ENCODE results near the gene ZNF618. TPM values are rescaled to one million over a fixed set of nuclear protein-coding genes. Genes with fewer than 3 reads are reported as not detected.
A peak's percentile ranks its signal among the peaks of the same experiment; 100 is the strongest.

The ZNF618 gene
- total and polyA plus RNA-seq, 8 donors = 9.9 to 38.6 (median 34.9) TPM

DNA sequence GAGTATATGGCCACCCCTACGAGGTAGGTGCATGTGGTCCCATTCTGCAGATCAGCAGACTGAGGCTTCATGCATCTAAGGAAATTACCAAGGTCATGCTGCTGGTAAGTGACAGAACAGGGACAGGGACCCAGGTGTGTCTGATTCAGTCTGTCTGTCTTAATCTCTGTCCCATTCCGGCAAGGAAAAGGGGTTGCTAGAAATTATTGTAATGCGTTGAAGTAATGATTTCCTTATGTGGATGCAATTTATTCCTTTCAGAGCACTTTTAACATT is 125.2 kb downstream of the ZNF618 start:
- ATAC-seq (no peak), DNase-seq (no peak)
- H3K4me3 ChIP-seq = no peak overlapping the region
- H3K27ac ChIP-seq = no peak overlapping the region
- TF ChIP-seq, protein P1, sequence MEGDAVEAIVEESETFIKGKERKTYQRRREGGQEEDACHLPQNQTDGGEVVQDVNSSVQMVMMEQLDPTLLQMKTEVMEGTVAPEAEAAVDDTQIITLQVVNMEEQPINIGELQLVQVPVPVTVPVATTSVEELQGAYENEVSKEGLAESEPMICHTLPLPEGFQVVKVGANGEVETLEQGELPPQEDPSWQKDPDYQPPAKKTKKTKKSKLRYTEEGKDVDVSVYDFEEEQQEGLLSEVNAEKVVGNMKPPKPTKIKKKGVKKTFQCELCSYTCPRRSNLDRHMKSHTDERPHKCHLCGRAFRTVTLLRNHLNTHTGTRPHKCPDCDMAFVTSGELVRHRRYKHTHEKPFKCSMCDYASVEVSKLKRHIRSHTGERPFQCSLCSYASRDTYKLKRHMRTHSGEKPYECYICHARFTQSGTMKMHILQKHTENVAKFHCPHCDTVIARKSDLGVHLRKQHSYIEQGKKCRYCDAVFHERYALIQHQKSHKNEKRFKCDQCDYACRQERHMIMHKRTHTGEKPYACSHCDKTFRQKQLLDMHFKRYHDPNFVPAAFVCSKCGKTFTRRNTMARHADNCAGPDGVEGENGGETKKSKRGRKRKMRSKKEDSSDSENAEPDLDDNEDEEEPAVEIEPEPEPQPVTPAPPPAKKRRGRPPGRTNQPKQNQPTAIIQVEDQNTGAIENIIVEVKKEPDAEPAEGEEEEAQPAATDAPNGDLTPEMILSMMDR (IDR thresholded peaks at IDR 0.05) = no peak
- peaks cover 6 to 18% of the 10 kb centered on the region in 2 donors for H3K4me1 ChIP-seq
- no peaks in the 10 kb centered on the region for H3K9me3 ChIP-seq
- H3K27me3 ChIP-seq = no peaks in the 10 kb centered on the region
- no peaks in the 10 kb centered on the region for H3K36me3 ChIP-seq
- intact Hi-C loops (cut with DNase I) = no loop called here

DNA sequence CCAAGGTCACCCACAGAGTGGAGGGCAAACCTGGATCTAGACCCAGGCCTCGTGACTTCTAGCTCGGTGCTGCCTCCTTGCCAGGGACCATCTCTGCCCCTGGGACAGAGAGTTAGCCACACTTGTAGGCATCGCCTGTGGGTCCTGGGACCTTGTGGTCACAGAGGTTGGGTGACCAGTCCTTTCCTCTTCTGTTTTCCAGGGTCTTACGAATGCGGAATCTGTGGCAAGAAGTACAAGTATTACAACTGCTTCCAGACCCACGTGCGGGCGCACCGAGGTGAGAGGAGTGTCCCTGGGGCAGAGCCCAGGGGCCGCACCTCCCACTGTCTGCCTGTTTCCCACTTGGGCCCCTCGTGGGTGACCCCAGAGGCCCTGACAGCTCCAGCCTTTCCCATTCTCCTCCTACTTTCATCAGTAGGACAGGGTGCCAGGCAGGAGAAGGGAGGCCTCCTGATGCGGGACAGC is 125.7 kb downstream of the ZNF618 start:
- peak in 1 of 4 donors; percentile 13 for DNase-seq

GRCh38 chr9:114002271-114002985 is 126.3 kb downstream of the ZNF618 start:
- Histone ChIP-seq H3K27me3 (no peaks in the 10 kb centered on the region), H3K36me3 (peaks cover 0 to 4% of the 10 kb centered on the region in 2 donors), H3K4me1 (peaks cover 6 to 18% of the 10 kb centered on the region in 2 donors), H3K27ac (no peak overlapping the region), H3K9me3 (no peaks in the 10 kb centered on the region), H3K4me3 (no peak overlapping the region)
- DNase-seq (peak in 1 of 4 donors; percentile 28), ATAC-seq (no peak)
- intact Hi-C loops (cut with DNase I) = no loop called here
- TF ChIP-seq, protein P1 (IDR thresholded peaks at IDR 0.05) = no peak

More for the DNA sequence above, 125.7 kb downstream of the ZNF618 start:
- H3K9me3 ChIP-seq = no peaks in the 10 kb centered on the region
- H3K27ac ChIP-seq = no peak overlapping the region
- no peaks in the 10 kb centered on the region for H3K27me3 ChIP-seq
- intact Hi-C loops (cut with DNase I) = no loop called here
- peaks cover 0 to 2% of the 10 kb centered on the region in 2 donors for H3K36me3 ChIP-seq
- H3K4me1 ChIP-seq = peaks cover 6 to 18% of the 10 kb centered on the region in 2 donors
- no peak for ATAC-seq
- TF ChIP-seq, protein P1 (IDR thresholded peaks at IDR 0.05) = no peak
- H3K4me3 ChIP-seq = no peak overlapping the region

DNA sequence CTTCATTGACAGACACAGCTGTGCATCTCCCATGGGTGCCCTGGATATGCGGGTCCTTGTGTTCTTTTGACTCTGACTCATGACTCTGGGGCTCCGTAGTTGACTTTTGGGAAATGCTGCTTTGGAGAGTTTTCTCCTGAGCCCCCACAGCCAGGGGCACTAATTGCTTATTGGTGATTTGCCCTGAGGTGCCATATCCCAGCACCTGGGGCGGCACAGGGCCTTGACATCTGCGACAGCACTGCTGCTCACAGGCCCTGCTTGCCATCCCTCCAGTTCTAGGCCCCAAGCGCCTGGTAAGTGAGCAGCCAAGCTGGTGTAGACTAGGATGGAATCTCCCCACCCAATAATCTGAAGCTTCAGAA is 126.9 kb downstream of the ZNF618 start:
- ATAC-seq (no peak), DNase-seq (peak in 1 of 4 donors; percentile 10)
- H3K27ac ChIP-seq = no peak overlapping the region
- H3K36me3 ChIP-seq = peaks cover 0 to 6% of the 10 kb centered on the region in 2 donors
- intact Hi-C loops (cut with DNase I) = no loop called here
- H3K4me1 ChIP-seq = peaks cover 6 to 18% of the 10 kb centered on the region in 2 donors
- TF ChIP-seq, protein P1 (IDR thresholded peaks at IDR 0.05) = no peak
- no peaks in the 10 kb centered on the region for H3K9me3 ChIP-seq
- H3K4me3 ChIP-seq = no peak overlapping the region
- no peaks in the 10 kb centered on the region for H3K27me3 ChIP-seq

DNA sequence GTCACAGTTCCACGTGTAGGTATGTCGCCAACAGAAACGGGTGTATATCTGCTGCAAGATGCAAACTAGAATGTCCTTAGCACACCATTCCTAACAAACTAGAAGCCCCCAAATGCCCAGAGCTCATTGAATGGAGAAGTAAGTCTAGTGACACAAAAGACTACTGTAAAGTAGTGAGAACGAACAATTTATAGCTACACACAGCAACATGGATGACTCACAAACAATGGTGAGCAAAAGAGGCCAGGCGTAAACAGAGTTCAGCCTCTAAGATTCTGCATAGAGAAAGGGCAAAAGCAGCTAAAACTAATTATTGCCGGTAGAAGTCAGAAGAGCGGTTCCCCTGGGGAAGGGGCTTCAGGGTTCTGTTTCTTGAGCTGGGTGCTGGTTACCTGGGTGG is 127.2 kb downstream of the ZNF618 start:
- H3K27me3 ChIP-seq = no peaks in the 10 kb centered on the region
- ATAC-seq = no peak
- intact Hi-C loops (cut with DNase I) = no loop called here
- no peak overlapping the region for H3K4me3 ChIP-seq
- no peak for DNase-seq
- H3K4me1 ChIP-seq = peaks cover 6 to 18% of the 10 kb centered on the region in 2 donors
- no peaks in the 10 kb centered on the region for H3K9me3 ChIP-seq
- peaks cover 0 to 10% of the 10 kb centered on the region in 2 donors for H3K36me3 ChIP-seq
- TF ChIP-seq, protein P1 (IDR thresholded peaks at IDR 0.05) = no peak
- peak overlapping the region in 1 of 2 donors; percentile 38 for H3K27ac ChIP-seq

All from left lung (tissue), 10 donors.